PFSK-1 (cell line): ENCODE data around the gene AQP7.

Source experiments
- FOXP2 ChIP-seq: optimal IDR thresholded peaks from 2 replicates; pipeline ENCODE3; 2011; ENCODE audit warnings: borderline replicate concordance, control low read depth, inconsistent platforms; ENCODE audit not compliant: insufficient read depth; ENCODE audit errors: extremely low read length, extremely low read depth
- POLR2AphosphoS5 ChIP-seq: IDR thresholded peaks from 2 replicates; pipeline ENCODE4 v1.6.1; 2012; ENCODE audit warnings: low read depth, mild to moderate bottlenecking, control low read depth, low read length, moderate library complexity
- SIN3A ChIP-seq: IDR thresholded peaks from 2 replicates; pipeline ENCODE4 v1.6.1; 2012; ENCODE audit warnings: mild to moderate bottlenecking, low read length, moderate library complexity, borderline replicate concordance; ENCODE audit not compliant: insufficient read depth
- TAF1 ChIP-seq: IDR thresholded peaks from 2 replicates; pipeline ENCODE4 v1.6.1; 2012; ENCODE audit warnings: low read length, control low read depth, borderline replicate concordance; ENCODE audit not compliant: insufficient read depth
- TF ChIP-seq, protein P1 (sequence below), 2 experiments: IDR thresholded peaks; 2 replicates each; pipeline versions ENCODE4 v1.6.1 to v1.8.0; 2011 to 2012; ENCODE audit warnings: low read depth in 2 of 2, low read length in 2 of 2, control low read depth in 1 of 2, inconsistent platforms in 1 of 2, mild to moderate bottlenecking in 1 of 2, moderate library complexity in 1 of 2; ENCODE audit not compliant: insufficient read depth in 1 of 2

The AQP7 gene

DNA sequence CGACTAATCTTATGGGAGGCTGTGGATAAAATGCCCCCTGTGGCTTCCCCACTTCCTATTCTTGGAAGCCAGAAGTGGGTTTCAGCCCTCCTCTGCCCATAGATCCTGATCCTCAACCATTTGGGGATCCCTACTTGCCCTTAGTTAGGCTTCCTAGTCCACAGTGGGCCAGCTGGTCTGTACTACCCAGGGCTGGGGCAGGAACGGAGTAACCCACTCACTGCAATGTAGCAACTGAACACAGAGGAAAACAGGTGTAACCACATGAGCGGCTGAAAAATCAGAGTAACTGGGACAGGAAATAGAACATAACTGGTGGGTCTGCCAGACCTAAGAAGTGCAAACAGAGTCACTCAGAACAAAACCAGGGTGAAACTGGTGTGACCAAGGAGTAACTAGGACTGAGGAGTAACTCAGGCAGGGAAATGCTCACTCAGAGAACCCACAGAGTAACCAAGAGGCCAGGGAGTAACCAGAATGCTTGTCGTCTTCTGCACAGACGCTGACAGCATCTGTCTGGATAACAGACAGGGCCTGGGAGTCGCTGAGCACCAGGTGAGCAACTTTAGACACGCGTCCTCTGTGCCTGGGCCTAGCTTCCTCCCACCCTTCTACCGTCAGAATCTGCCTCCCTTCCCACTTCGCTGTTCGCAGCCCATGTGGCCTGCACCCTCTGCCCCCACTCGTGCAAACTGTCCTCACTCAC, 44.0 kb upstream of the AQP7 start:
- no peak for TF ChIP-seq FOXP2
- TF ChIP-seq, protein P1, sequence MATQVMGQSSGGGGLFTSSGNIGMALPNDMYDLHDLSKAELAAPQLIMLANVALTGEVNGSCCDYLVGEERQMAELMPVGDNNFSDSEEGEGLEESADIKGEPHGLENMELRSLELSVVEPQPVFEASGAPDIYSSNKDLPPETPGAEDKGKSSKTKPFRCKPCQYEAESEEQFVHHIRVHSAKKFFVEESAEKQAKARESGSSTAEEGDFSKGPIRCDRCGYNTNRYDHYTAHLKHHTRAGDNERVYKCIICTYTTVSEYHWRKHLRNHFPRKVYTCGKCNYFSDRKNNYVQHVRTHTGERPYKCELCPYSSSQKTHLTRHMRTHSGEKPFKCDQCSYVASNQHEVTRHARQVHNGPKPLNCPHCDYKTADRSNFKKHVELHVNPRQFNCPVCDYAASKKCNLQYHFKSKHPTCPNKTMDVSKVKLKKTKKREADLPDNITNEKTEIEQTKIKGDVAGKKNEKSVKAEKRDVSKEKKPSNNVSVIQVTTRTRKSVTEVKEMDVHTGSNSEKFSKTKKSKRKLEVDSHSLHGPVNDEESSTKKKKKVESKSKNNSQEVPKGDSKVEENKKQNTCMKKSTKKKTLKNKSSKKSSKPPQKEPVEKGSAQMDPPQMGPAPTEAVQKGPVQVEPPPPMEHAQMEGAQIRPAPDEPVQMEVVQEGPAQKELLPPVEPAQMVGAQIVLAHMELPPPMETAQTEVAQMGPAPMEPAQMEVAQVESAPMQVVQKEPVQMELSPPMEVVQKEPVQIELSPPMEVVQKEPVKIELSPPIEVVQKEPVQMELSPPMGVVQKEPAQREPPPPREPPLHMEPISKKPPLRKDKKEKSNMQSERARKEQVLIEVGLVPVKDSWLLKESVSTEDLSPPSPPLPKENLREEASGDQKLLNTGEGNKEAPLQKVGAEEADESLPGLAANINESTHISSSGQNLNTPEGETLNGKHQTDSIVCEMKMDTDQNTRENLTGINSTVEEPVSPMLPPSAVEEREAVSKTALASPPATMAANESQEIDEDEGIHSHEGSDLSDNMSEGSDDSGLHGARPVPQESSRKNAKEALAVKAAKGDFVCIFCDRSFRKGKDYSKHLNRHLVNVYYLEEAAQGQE (IDR thresholded peaks at IDR 0.05; ENCODE audit: insufficient read depth in 1 of 2, low read depth in 2 of 2, low read length in 2 of 2): no peak
- TF ChIP-seq TAF1: no peak
- no peak for TF ChIP-seq SIN3A
- no peak for TF ChIP-seq POLR2AphosphoS5

DNA sequence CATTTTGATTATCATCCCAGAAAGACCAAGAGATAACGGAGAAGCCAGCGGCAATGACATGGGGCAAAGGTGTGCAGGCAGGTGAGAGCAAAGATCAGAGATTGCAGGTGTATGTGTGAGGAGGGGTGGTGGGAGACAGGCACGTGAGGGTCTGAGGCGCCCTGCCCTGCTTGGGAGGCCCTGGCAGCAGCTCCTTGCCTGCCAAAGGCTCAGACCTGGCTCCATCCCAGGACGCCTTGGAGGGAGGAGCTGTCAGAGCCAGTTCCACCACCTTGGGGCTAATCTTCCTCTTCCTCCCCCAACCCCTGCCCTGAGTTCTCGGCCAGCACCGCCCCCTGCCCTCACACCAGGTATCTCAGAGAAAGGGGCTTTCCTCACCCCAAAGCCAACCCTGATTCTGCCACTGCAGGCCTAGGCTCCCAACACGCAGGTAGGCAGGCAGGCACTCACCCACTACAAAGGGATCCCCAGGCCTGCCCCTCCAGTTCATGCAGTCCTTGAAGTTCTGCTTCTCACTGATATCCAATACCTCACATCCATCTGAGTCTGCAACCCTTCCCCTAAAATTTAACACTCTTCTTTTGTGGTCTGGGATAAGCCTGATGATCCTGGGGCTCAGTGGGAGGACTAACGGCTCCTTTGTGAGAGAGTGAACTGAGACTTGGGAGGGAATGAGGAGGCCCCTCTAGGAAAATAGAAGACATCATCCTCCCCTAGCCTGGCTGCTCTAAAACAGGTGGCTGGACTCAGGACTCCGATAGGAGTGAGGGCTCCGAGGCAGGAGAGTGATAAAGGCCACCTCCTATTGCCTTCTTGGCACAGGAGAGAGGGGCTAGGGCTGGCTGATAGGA, 43.2 kb upstream of the AQP7 start:
- TF ChIP-seq SIN3A (no peak), TAF1 (no peak), FOXP2 (no peak), POLR2AphosphoS5 (no peak)
- TF ChIP-seq, protein P1 (IDR thresholded peaks at IDR 0.05; ENCODE audit: insufficient read depth in 1 of 2, low read depth in 2 of 2, low read length in 2 of 2): no peak

DNA sequence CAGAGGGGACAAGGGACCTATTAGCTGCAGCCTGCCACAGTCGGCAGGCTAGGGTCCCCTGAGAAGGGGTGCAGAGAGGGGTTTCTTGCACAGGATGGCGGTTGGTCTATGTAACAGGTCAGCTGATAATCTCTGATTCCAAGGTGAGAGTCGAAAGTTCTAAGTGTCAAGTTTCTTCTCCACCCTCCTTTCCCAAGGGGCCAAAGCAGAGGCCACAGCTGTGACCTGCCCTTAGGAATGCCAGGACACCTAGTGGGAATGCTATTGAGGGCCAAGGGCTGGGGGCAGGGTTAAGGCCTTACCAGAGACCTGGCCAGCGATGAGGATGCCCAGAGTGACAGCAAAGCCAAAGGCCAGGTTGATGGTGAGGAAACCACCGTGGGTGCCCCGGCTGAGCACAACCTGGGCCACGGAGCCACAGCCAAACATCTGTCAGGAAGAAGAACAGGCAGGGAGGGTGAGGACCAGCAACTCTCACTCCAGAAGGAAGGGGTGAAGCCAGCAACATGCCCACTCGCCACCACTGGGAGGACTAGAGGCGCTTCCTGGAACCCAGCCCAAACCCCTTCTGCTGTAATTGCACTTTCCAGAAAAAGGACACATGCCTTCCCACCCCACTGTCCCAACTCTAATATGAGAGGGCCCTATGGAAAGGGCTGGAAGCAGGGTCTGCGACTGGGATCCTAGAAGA, 41.2 kb upstream of the AQP7 start:
- TF ChIP-seq POLR2AphosphoS5: no peak
- TF ChIP-seq SIN3A: no peak
- TF ChIP-seq FOXP2: no peak
- no peak for TF ChIP-seq TAF1
- TF ChIP-seq, protein P1 (IDR thresholded peaks at IDR 0.05; ENCODE audit: insufficient read depth in 1 of 2, low read depth in 2 of 2, low read length in 2 of 2): no peak

DNA sequence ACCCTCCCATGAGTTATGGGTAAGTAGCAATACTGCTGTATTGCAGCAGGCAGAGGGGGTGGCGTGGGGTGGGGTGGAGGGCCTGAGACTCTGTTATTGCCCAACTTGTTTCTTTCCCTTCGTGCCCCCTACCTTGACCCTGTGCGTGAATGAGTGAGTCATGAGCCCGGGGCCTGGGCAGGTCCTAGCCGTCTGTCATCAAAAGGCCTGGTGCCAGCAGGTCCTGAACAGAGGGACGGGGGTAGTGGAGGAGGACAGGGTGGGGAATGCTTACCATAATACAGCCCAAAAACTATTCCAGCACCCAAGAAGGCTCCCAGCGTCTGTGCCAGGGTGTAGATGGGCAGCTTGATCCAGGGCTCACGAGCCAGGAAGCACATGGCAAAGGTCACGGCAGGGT, 40.7 kb upstream of the AQP7 start:
- no peak for TF ChIP-seq POLR2AphosphoS5
- TF ChIP-seq FOXP2: no peak
- TF ChIP-seq SIN3A: no peak
- no peak for TF ChIP-seq TAF1
- TF ChIP-seq, protein P1 (IDR thresholded peaks at IDR 0.05; ENCODE audit: insufficient read depth in 1 of 2, low read depth in 2 of 2, low read length in 2 of 2): no peak
